ENCODE data around the gene MOV10.
A peak's percentile ranks its signal among the peaks of the same experiment; 100 is the strongest.
"Not testable (repeated sequence)": the region's sequence is repeated elsewhere in the genome, so short reads cannot be mapped to it uniquely, and the experiment has no call there.

Gene MOV10

DNA sequence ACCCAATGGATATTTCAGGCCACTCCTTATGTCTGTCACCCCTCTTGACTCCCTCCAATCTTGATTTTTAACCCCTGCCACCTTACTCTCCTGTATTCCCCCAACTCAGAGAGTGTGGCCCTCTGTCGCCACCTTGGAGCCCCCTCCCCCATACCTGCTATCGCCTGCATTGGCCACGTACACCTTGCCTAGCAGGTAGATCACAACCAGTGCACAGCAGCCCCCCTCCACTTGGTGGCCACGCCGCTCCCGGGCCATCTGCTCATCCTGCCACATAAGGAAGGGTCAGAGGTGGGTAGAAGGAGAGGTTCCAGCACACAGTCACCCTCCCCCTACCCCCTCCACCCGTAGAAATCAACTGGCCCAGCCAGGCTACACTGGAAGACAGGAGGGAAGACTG lies 37.7 kb downstream of the MOV10 start:
- no peak for DNase-seq (ENCODE audit: low read depth in 1 of 2, low spot score in 1 of 2)

DNA sequence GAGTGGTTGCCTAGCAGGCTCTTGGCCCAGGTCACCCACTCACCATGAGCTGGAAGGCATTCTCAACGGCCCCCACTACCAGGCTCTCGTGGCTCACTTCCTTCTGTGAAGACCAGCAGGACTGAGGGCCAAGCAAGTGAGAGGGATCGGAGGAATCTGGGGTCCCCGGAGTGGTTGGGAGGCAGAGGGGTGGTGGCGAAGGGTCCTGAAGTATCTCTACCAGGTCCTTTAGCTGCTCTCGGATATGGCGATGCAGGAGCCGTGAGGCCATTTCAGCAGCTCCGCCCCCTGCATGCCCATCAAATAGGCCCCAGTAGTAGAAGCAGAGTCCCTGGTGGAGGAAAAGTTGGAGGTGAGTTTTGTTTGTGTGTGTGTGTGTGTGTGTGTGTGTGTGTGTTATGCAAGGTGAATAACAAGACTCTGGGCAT lies 38.3 kb downstream of the MOV10 start:
- DNase-seq (ENCODE audit: low read depth in 1 of 2, low spot score in 1 of 2) = no peak

DNA sequence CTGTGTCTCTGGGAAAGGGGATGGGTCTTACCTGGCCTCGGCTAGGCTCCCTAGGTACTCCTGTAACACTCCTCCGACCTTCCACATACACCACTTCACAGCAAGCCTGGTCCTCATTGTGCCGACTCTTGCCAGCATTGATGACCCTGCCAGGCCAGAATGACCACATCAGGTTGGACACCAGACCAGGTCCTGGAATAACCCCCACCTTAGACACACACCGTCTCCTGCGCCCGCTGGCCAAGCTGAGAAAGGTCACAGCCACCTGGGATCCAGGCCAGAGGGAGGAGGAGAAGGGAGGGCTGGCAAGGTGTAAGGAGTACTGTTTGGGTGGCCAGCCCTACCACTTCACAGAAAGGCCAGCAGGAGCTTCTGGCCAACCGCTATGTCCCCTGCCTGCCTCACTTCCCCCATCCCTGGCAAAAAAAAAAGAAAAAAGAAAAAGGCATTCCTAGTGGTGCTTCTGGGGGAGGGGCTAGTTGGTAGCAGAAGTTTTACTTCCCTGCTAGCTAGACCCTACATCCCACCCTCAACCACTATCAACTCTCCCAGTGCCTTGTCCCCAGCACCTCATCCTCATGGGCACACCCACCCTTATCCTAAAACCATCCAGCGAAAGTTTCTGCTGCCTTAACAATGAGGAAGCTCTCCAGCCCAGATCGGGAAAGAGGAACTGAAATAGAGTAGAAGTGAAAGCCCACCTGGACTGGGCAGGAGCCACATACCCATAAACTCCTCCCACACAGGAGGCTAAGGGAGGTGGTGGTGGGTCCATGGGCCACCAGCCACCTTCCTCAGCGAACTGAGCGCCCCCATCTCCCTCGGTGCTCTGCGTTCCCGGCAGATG lies 39.2 kb downstream of the MOV10 start:
- DNase-seq (ENCODE audit: low read depth in 1 of 2, low spot score in 1 of 2) = no peak

DNA sequence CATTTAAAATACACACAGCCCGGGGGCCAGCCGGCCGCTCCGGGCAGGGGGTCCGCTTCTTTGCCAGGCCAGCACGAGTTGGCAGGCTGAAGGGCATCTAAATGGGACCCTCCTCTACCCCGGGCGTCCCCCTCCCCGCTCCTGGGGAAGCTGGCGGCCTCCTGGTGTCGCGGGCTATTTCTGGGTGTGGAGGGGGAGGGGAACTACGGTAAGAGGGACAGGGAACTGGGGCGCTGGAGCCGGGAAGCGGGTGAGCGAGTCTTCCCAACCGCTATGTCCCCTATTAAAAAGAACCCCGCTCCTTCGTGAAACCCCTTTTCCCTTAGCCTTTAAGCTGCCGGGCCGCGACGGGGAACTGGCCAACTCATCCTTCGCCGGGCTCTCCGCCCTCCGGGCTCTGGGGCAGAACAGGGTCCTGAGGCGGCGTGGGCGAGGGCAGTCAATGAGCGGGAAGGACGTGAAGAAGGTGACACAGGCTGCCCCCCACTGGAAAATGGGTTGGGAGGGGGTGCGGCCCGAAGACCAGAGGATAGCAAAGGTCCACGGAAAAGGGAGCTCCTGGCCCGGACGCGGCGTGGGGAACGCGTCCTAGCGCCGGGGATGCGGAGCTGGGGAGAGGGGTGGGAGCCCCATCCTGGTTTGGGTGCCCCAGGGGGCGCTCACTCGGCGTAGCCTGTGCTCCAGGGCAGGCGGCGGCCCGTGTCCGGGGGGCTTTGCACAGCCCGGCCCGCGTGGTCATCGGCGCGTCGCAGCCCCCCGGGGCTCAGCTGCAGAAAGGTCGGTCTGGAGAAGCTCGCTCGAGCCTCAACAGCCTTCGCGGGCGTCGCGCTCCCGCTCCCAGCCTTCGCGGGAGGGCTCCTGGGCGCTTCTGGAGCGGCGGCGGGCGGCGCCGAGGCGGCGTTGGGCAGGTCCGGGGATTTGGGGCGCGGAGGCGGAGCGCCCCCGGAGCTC lies 40.1 kb downstream of the MOV10 start:
- no peak for DNase-seq (ENCODE audit: low read depth in 1 of 2, low spot score in 1 of 2)

DNA sequence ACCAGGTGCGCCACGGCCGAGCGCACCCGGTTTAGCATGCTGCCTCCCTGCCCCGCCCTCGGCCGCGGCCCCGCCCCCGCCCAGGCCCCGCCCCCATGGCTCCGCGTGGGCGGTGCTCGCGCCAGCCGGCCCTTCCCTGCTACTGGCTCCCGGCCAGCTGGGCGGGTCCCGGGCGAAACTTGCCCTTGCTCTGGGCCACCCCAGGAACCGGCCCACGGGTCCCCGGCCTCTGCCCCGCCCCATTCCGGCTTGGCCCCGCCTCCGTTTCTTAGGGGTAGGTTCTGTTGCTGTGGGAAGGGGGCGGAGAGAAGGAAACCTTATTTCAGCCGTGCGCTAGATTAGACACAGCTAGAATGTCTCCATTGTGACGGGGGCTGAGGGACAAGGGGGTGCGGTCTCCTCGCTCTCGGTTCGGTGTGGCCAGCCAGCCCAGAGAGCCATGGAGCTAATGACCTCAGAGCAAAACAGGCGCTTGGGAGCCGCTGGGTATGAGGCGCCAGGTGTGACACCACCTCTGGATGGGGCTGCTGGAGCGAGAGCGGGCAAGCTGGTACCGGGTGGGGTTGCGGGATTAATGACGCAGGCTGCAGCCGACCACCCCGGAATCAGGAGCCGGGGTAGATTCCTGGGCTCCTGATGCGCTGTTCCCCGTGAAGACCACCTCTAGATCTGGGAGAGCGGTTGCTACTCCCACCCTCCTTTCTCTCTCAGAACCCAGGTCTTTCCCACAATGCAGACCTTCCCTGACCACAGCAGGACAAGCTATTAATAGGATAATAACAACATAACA lies 41.0 kb downstream of the MOV10 start, which contains the start of gene PPM1J:
PPM1J (minus strand) TSS at position 69 of the 790 bp plus-strand sequence; CDS start at position 38, 31 bp downstream.
- peak; percentile 95 to 96 for DNase-seq (ENCODE audit: low read depth in 1 of 2, low spot score in 1 of 2)

DNA sequence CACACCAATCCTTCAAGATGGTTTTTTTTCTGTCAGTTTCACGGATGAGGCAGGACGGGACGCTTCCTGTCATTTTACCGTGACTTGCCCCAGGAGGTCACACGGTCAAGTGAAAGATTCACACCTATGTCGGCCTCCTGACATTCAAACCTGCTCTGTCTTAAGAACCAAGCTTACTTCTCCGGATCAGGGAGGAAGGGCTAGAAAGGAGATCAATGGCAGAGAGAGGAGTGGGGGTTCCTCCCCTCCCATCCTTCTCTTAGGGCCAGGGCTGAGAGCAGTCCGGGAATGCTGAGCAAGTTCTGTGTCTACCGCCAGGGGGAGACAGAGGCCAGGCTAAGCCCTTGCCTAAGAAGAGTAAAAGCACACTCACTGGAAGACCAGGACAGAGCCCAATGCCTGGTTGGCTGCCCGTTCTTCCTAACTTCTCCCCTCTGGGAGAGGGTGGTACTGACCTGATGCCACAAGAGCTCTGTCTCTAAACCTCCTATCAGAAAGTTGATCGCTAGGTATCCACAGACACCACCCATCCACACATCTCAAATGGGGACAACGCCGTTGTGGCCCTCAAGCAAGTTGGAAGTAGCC lies 41.8 kb downstream of the MOV10 start:
- peak; percentile 62 to 68 for DNase-seq (ENCODE audit: low read depth in 1 of 2, low spot score in 1 of 2)

DNA sequence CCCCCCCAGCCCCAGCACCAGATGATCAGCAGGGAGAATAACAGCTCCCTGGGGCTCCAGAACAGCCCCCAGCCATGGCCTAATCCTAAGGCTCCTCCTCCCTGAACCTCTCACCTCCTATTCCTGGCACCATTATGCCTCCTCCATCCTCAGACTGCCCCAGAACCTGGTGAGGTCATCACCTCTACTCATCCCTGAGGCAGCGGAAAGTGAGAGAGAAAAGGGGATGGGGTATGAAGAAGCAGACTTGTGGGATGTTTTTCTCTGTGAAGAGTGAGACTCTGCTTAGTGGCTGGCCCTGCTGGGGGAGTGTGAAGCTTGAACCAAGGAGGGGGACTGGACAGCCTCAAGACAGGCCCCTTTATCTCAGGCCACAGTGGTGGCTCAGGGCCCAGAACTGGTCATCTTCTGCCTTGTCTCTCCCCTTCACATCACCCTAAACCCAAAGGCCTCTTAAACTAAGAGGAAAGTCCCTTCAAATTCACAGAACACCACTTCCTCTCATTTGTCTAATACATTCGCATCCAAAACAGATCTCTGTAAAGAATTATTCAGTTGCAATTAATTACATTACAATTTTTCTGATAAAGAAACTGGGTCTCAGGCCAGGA lies 42.9 kb downstream of the MOV10 start:
- DNase-seq (ENCODE audit: low read depth in 1 of 2, low spot score in 1 of 2) = no peak

DNA sequence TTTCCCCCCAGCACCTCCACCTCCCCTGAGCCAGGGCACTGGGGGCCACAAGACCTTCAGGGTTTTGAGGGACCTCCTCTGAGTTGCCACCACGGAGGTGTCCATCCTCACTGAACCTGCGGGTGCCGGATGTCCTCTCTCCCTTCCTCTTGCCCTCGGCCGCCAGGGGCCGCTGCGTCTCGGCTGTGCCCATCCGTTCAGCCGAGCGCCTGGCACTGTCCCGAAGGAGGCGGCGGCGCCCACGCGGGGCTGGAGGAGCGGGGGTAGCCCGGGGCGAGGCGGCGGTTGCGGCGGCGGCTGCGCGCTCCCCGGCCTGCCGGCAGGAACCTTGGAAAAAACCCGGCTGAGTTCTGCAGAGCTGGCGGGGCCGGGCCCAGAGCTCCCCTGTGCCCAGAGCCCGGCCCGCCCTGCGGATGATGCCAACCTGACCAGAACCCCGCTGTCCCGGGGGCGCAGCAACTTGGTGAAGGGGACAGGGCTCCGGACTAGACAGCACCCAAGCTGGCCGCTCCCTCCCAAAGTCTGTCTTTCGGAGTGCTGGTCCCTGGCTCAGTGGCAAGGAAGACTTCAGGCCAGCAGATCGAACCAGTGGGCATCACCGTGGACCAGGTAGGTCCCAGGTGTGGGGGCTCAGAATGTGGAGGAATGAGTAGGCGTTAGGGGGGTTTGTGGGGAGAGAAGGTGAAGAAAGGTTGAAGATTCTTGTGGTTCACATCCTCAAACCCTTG lies 44.4 kb downstream of the MOV10 start:
- peak; percentile 55 to 58 for DNase-seq (ENCODE audit: low read depth in 1 of 2, low spot score in 1 of 2)

DNA sequence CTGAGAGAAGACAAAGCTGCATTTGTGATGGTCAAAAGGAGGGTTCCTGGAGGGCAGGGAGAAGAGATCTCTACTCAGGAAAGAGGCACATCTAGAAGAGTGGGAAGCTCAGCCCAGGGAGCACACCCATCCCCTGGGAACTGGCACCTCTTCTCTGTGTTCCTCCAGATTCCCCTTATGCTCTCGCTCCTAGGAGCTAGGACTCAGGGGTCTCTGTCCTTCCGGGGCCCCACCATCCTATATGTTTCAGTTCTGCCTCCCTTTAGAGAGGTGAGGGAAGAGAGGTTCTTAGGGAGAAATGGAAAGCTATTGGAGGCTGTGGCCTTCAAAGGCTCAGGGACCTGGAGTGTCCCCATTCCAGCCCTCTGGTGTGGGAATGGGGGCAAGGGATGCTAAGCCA lies 45.2 kb downstream of the MOV10 start:
- no peak for DNase-seq (ENCODE audit: low read depth in 1 of 2, low spot score in 1 of 2)

DNA sequence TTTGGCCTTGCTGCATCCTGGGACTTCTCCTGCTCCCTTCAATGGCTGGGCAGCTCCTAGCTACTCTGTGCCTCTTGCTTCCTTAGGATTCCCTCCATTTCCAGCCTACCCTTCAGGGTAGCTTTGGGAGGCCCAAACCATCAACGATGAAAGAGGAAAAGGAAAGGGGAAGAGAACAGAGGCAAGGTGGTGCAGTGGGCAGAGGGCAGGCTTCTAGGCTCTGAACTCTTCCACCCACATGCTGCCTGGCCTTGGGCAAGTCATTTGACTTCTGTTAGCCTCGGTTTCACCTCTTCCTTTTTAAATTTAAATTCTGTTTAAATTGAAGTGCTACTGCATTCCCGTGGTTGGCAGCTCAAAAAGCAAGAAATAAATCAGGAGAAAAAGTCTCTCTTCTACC lies 46.3 kb downstream of the MOV10 start:
- no peak for DNase-seq (ENCODE audit: low read depth in 1 of 2, low spot score in 1 of 2)

DNA sequence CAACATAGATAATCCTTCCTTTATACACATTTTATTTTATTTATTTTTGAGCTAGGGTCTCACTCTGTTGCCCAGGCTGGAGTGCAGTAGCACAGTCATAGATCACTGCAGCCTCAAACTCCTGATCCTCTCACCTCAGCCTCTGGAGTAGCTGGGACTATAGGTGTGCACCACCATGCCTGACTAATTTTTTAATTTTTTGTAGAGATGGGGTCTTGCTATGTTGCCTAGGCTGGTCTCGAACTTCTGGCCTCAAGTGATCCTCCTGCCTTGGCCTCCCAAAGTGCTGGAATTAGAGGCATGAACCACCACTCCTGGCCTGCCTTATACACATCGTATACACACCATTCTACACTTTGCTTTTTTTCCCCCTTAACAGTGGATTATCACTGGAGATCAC lies 46.8 kb downstream of the MOV10 start:
- not testable (repeated sequence) for DNase-seq (ENCODE audit: low read depth in 1 of 2, low spot score in 1 of 2)

DNA sequence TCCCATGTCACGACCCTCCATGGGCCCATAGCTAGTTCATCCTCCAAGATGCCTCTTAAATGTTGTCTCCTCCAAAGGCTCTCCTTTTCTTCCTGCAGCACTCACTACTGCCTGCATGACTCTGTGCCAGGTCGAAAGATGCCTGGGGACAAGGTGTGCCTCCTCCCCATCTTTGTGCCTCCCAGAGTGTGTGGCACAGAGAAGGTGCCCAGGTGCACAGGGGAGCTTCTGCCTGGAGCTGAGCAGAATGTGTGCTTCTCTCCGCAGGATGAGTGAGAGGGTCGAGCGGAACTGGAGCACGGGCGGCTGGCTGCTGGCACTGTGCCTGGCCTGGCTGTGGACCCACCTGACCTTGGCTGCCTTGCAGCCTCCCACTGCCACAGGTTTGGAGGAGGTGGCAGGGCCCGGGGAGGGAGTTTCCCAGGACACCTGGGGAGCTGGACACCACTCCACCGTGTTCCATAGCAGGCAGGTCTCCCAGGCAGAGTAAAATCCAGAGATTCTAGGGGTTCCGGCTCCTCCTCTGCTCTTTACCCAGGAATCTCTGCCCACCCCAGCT lies 47.6 kb downstream of the MOV10 start:
- no peak for DNase-seq (ENCODE audit: low read depth in 1 of 2, low spot score in 1 of 2)

DNA sequence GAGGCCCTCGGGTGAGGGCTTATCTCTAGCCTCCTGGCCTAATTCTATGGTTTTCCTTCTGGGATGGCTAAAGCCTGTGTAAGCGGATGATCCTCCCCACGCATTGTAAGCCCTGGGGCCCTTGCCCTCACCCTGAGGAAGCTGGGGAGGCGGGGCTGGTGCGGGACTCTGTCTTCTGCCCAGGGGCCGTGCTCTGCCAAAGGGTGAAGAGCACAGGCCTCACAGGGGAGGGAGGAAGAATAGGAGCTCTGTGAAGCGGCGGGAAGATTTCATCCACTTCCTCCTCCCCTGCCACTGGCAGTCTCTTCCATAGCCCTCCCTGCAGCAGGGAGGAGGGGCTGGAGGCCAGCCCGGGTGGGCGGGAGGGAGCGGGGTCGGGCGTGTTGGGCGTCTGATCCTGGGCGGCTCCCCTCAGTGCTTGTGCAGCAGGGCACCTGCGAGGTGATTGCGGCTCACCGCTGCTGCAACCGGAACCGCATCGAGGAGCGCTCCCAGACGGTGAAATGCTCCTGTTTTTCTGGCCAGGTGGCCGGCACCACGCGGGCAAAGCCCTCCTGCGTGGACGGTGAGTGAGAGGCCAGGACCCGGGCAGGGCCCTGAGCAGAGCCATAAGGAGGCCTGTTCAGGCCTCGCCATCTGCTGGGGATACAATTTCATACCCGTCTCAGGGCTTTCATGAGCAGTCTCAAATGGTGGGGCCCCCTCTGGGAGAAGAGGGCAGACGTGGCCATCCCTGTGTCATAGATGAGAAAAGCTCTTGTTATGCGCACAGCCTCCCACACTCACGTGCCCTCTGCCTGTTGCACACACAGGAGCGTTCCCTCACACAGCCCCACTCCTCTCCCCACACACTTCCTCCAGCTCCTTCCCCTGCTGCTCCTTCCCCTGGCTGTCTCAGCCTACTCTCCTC lies 48.4 kb downstream of the MOV10 start:
- no peak for DNase-seq (ENCODE audit: low read depth in 1 of 2, low spot score in 1 of 2)

DNA sequence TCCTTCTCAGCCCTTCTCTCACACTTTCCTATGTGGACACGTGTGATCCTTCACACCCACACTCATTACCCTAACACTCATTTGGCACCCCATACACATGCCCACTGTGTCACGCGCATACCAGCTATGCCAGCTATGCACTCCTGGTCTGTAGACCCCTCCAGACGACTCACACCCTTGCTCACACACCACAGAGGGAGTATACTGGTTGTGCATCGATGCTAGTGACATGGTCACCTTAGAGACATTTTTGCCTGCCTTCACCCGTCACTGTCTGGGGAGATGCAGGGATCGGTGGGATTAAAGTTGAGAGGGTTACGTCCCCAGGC lies 49.0 kb downstream of the MOV10 start:
- DNase-seq (ENCODE audit: low read depth in 1 of 2, low spot score in 1 of 2) = no peak

DNA sequence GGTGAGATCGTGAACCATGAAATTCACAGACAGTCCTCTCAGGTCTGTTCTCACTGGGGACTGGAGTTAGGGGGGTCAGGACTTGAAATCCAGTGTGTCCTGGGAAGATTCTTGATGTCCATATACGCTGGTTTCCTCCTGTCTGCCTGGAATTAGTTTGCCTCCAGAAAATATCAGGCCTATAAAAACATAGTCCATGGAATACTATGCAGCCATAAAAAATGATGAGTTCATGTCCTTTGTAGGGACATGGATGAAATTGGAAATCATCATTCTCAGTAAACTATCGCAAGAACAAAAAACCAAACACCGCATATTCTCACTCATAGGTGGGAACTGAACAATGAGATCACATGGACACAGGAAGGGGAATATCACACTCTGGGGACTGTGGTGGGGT lies 49.8 kb downstream of the MOV10 start:
- DNase-seq (ENCODE audit: low read depth in 1 of 2, low spot score in 1 of 2) = not testable (repeated sequence)

DNA sequence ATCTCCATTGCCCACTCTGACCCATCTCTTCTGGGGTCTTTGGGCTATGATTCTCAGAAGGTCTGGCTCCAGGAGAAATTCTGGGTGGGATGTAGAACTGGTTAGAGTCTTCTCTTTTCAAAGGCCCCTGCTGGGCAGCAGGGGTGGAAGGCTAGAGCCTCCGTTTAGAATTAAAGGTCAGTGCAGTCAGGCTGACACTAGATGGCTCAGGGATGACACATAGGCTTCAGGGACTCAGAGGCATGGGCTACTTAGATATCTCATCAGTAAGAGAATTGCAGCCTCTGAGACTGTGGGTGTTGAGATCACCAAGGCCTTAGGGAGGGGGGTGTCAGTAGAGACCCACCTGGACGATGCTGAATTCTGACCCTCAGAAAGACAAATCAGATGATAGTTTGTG lies 53.3 kb downstream of the MOV10 start:
- no peak for DNase-seq (ENCODE audit: low read depth in 1 of 2, low spot score in 1 of 2)

DNA sequence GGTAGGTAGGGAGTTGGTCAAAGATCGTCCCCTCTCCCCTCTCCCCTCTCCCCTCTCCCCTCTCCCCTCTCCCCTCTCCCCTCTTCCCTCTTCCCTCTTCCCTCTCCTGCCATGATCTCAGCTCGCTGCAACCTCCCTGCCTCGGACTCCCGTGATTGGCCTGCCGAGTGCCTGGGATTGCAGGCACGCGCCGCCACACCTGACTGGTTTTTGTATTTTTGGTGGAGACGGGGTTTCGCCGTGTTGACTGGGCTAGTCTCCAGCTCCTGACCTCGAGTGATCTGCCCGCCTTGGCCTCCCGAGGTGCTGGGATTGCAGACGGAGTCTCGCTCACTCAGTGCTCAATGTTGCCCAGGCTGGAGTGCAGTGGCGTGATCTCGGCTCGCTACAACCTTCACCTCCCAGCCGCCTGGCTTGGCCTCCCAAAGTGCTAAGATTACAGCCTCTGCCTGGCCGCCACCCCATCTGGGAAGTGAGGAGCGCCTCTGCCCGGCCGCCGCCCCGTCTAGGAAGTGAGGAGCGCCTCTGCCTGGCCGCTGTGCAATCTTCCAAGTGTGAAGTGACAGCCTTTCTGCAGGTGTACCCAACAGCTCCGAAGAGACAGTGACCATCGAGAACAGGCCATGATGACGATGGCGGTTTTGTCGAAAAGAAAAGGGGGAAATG lies 54.0 kb downstream of the MOV10 start:
- DNase-seq (ENCODE audit: low read depth in 1 of 2, low spot score in 1 of 2) = not testable (repeated sequence)

DNA sequence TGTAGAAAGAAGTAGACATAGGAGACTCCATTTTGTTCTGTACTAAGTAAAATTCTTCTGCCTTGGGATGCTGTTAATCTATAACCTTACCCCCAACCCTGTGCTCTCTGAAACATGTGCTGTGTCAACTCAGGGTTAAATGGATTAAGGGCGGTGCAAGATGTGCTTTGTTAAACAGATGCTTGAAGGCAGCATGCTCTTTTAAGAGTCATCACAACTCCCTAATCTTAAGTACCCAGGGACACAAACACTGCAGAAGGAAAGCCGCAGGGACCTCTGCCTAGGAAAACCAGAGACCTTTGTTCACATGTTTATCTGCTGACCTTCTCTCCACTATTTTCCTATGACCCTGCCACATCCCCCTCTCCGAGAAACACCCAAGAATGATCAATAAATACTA lies 54.6 kb downstream of the MOV10 start:
- not testable (repeated sequence) for DNase-seq (ENCODE audit: low read depth in 1 of 2, low spot score in 1 of 2)

Data from activated T-helper 1 cell treated with anti-CD3 and anti-CD28 coated beads, Interleukin-2, amount 50 U/mL, for 16 hours (primary cell).